DOHH2 (cell line): ENCODE measurements around the gene KMT5C.

Experiments
- H3F3A ChIP-seq: fragments of 200-600 bp; sonication (generic), shearing (Covaris generic); 2 replicates; pipeline ENCODE4 v1.6.0; 2016; ENCODE audit warnings: antibody characterized with exemption, mild to moderate bottlenecking; ENCODE audit not compliant: control insufficient read depth, insufficient read depth
- H3K27ac ChIP-seq: fragments of 200-600 bp; sonication (generic); 2 replicates; pipeline ENCODE4 v1.5.1; 2014; ENCODE audit warnings: low read depth, mild to moderate bottlenecking, low read length, moderate library complexity
- H3K27me3 ChIP-seq: fragments of 200-600 bp; sonication (generic); 2 replicates; pipeline ENCODE4 v1.6.1; 2014; ENCODE audit warnings: mild to moderate bottlenecking, low read length, mixed read lengths; ENCODE audit not compliant: control insufficient read depth
- H3K36me3 ChIP-seq: fragments of 200-600 bp; sonication (generic); 2 replicates; pipeline ENCODE4 v1.6.1; 2014; ENCODE audit warnings: mild to moderate bottlenecking, low read length, moderate library complexity, mixed read lengths; ENCODE audit not compliant: control insufficient read depth
- H3K4me1 ChIP-seq: fragments of 200-600 bp; sonication (generic); 2 replicates; pipeline ENCODE4 v1.6.1; 2014; ENCODE audit warnings: mild to moderate bottlenecking, low read length, mixed read lengths; ENCODE audit not compliant: control insufficient read depth
- H3K4me2 ChIP-seq: fragments of 200-600 bp; sonication (generic); 2 replicates; pipeline ENCODE4 v1.6.0; 2014; ENCODE audit warnings: mild to moderate bottlenecking, low read length, moderate library complexity
- H3K4me3 ChIP-seq: fragments of 200-600 bp; sonication (generic); 2 replicates; pipeline ENCODE4 v1.5.1; 2014; ENCODE audit warnings: mild to moderate bottlenecking, low read length, mixed read lengths
- H3K79me2 ChIP-seq: fragments of 200-600 bp; sonication (generic); 2 replicates; pipeline ENCODE4 v1.6.1; 2014; ENCODE audit warnings: mild to moderate bottlenecking, low read length, mixed read lengths; ENCODE audit not compliant: control insufficient read depth
- H3K9me2 ChIP-seq: fragments of 200-600 bp; sonication (generic); replicated peaks from 2 replicates; pipeline ENCODE4 v1.6.1; 2014; ENCODE audit warnings: mild to moderate bottlenecking, low read length, mixed read lengths; ENCODE audit not compliant: control insufficient read depth
- H3K9me3 ChIP-seq: fragments of 200-600 bp; sonication (generic); 2 replicates; pipeline ENCODE4 v1.6.1; 2014; ENCODE audit warnings: antibody characterized with exemption, low read length, mixed read lengths; ENCODE audit not compliant: control insufficient read depth, insufficient read depth
- H4K20me1 ChIP-seq: fragments of 200-600 bp; sonication (generic); 2 replicates; pipeline ENCODE4 v1.6.0; 2014; ENCODE audit warnings: low read depth, mild to moderate bottlenecking, antibody characterized with exemption, low read length, moderate library complexity; ENCODE audit not compliant: control insufficient read depth, insufficient read depth
- CTCF ChIP-seq: fragments of 200-600 bp; sonication (generic); IDR thresholded peaks from one replicate; pipeline ENCODE4 v1.5.1; 2014; ENCODE audit warnings: antibody characterized with exemption, mild to moderate bottlenecking, low read depth, low read length; ENCODE audit not compliant: poor library complexity, severe bottlenecking
- EZH2phosphoT487 ChIP-seq: fragments of 200-600 bp; sonication (generic); IDR thresholded peaks from 2 replicates; pipeline ENCODE4 v1.6.1; 2017; ENCODE audit warnings: borderline replicate concordance, mild to moderate bottlenecking, antibody characterized with exemption, low read length, moderate library complexity, mixed read lengths

KMT5C gene

GRCh38 chr19:55311397-55311796 is 28.3 kb upstream of the KMT5C start:
- Histone ChIP-seq H3K27ac (no peak overlapping the region), H3K36me3 (no peaks in the 10 kb centered on the region), H3K79me2 (no peaks in the 10 kb centered on the region), H3K27me3 (no peaks in the 10 kb centered on the region; the same call in 1 of the 2 replicates), H3F3A (no peaks in the 10 kb centered on the region), H3K9me2 (no peaks in the 10 kb centered on the region), H3K4me1 (peaks cover 38% of the 10 kb centered on the region), H3K9me3 (no peaks in the 10 kb centered on the region), H3K4me2 (no peak overlapping the region), H3K4me3 (no peak overlapping the region), H4K20me1 (no peaks in the 10 kb centered on the region)
- TF ChIP-seq CTCF (no peak), EZH2phosphoT487 (no peak)

- TF ChIP-seq CTCF (no peak), EZH2phosphoT487 (no peak)
- no peak overlapping the region for H3K4me2 ChIP-seq
- H3K79me2 ChIP-seq = no peaks in the 10 kb centered on the region
- H3K9me2 ChIP-seq = no peaks in the 10 kb centered on the region
- no peaks in the 10 kb centered on the region for H3K9me3 ChIP-seq
- H3K4me3 ChIP-seq = no peak overlapping the region
- H3K27ac ChIP-seq = no peak overlapping the region
- peaks cover 38% of the 10 kb centered on the region for H3K4me1 ChIP-seq
- no peaks in the 10 kb centered on the region for H3K36me3 ChIP-seq
- no peaks in the 10 kb centered on the region for H3F3A ChIP-seq
- H4K20me1 ChIP-seq = no peaks in the 10 kb centered on the region
- H3K27me3 ChIP-seq = no peaks in the 10 kb centered on the region; the same call in 1 of the 2 replicates
Measured at GRCh38 chr19:55311797-55312196, 27.9 kb upstream of the KMT5C start.

- Histone ChIP-seq H3K4me1 (peaks cover 27% of the 10 kb centered on the region), H3K4me2 (no peak overlapping the region), H3K4me3 (no peak overlapping the region), H3K79me2 (no peaks in the 10 kb centered on the region), H3K27me3 (no peaks in the 10 kb centered on the region; the same call in 1 of the 2 replicates), H4K20me1 (no peaks in the 10 kb centered on the region), H3F3A (no peaks in the 10 kb centered on the region), H3K36me3 (no peaks in the 10 kb centered on the region), H3K9me2 (no peaks in the 10 kb centered on the region), H3K27ac (no peak overlapping the region), H3K9me3 (no peaks in the 10 kb centered on the region)
- TF ChIP-seq EZH2phosphoT487 (no peak), CTCF (no peak)
Measured at GRCh38 chr19:55312621-55313512, 26.8 kb upstream of the KMT5C start.
